HG03045 (cell line): Measurements from ENCODE around the gene NDOR1.
"Not testable (repeated sequence)": the region's sequence is repeated elsewhere in the genome, so short reads cannot be mapped to it uniquely, and the experiment has no call there.

Source experiments
- ATAC-seq: cut with Tn5 transposase; IDR thresholded peaks from one replicate; pipeline ENCODE4 v1.9.1; 2021; ENCODE audit warnings: mild to moderate bottlenecking, moderate library complexity; ENCODE audit not compliant: unreplicated experiment

NDOR1 gene

GRCh38 chr9:137229903-137230704 is 24.6 kb downstream of the NDOR1 start:
- no peak for ATAC-seq

GRCh38 chr9:137230705-137231371 is 25.3 kb downstream of the NDOR1 start, which contains the start of gene SLC34A3:
TSS of gene SLC34A3 (plus strand) at chr9:137230901. CDS start at chr9:137231703, 802 bp downstream.
- ATAC-seq = no peak

GRCh38 chr9:137231372-137232039 is 26.0 kb downstream of the NDOR1 start:
- no peak for ATAC-seq

GRCh38 chr9:137232101-137232500 is 26.6 kb downstream of the NDOR1 start:
- ATAC-seq = no peak

- ATAC-seq = no peak
These were observed 27.0 kb downstream of the NDOR1 start for GRCh38 chr9:137232510-137232909.

GRCh38 chr9:137233143-137233980 is 27.9 kb downstream of the NDOR1 start:
- ATAC-seq = no peak

- no peak for ATAC-seq
These were observed 28.7 kb downstream of the NDOR1 start for GRCh38 chr9:137234055-137234697.

GRCh38 chr9:137234758-137235423 is 29.4 kb downstream of the NDOR1 start:
- ATAC-seq = no peak

GRCh38 chr9:137235424-137236237 is 30.1 kb downstream of the NDOR1 start:
- no peak for ATAC-seq

GRCh38 chr9:137236238-137236935 is 30.9 kb downstream of the NDOR1 start:
- ATAC-seq = no peak

GRCh38 chr9:137236936-137237421 is 31.5 kb downstream of the NDOR1 start:
- no peak for ATAC-seq

GRCh38 chr9:137237759-137238726 is 32.5 kb downstream of the NDOR1 start:
- no peak for ATAC-seq

- not testable (repeated sequence) for ATAC-seq
These were observed 34.2 kb downstream of the NDOR1 start for GRCh38 chr9:137239541-137240200.

GRCh38 chr9:137240318-137240840 is 34.9 kb downstream of the NDOR1 start:
- ATAC-seq = peak; percentile 15

GRCh38 chr9:137240841-137241489 is 35.5 kb downstream of the NDOR1 start, which contains the start of gene TUBB4B:
TSS of gene TUBB4B (plus strand) at chr9:137241287. CDS start at chr9:137241361, 74 bp downstream.
- peak; percentile 68 for ATAC-seq
